HepG2 (cell line): ENCODE results near the gene LRRN4CL. TPM values are rescaled to one million over a fixed set of nuclear protein-coding genes. Genes with fewer than 3 reads are reported as not detected.

Experiments
- AFF4 ChIP-seq: sonication (generic); formaldehyde crosslinking; IDR thresholded peaks from 2 replicates; pipeline ENCODE4 v1.4.0; 2020; ENCODE audit warnings: missing genetic modification reagents
- ATF1 ChIP-seq: IDR thresholded peaks from 2 replicates; pipeline ENCODE4 v1.6.1; 2016; ENCODE audit warnings: mild to moderate bottlenecking, control low read depth
- ELF4 ChIP-seq: sonication (generic); formaldehyde crosslinking; IDR thresholded peaks from 2 replicates; pipeline ENCODE4 v1.5.0; 2020; ENCODE audit warnings: missing genetic modification reagents, mild to moderate bottlenecking, moderate library complexity, borderline replicate concordance
- GATA4 ChIP-seq: sonication (generic); IDR thresholded peaks from 2 replicates; pipeline ENCODE4 v1.6.1; 2016; ENCODE audit warnings: antibody characterized with exemption, low read depth, borderline replicate concordance
- GATAD2A ChIP-seq: IDR thresholded peaks from 2 replicates; pipeline ENCODE4 v1.6.1; 2016
- GPBP1L1 ChIP-seq: sonication (generic); formaldehyde crosslinking; IDR thresholded peaks from 2 replicates; pipeline ENCODE4 v1.5.0; 2020; ENCODE audit warnings: mild to moderate bottlenecking, missing genetic modification reagents
- HOXA9 ChIP-seq: sonication (generic); formaldehyde crosslinking; IDR thresholded peaks from 2 replicates; pipeline ENCODE4 v1.8.1; 2022; ENCODE audit warnings: missing genetic modification reagents, mild to moderate bottlenecking, moderate library complexity, borderline replicate concordance
- JUN ChIP-seq: sonication (generic); formaldehyde crosslinking; IDR thresholded peaks from 2 replicates; pipeline ENCODE4 v1.4.0; 2020; ENCODE audit warnings: mild to moderate bottlenecking, missing genetic modification reagents
- NR2C2 ChIP-seq: sonication (generic); formaldehyde crosslinking; IDR thresholded peaks from 2 replicates; pipeline ENCODE4 v1.4.0; 2020; ENCODE audit warnings: missing genetic modification reagents, mild to moderate bottlenecking, moderate library complexity, borderline replicate concordance
- RAD21 ChIP-seq: fragments of 450-650 bp; formaldehyde crosslinking; IDR thresholded peaks from 2 replicates; pipeline ENCODE4 v1.5.0; 2020; ENCODE audit warnings: mild to moderate bottlenecking
- RBM22 ChIP-seq: fragments of 200-400 bp; formaldehyde crosslinking; optimal IDR thresholded peaks from 2 replicates; pipeline ENCODE3; 2017; ENCODE audit warnings: mild to moderate bottlenecking, low read length, moderate library complexity
- SMAD1 ChIP-seq: sonication (generic); formaldehyde crosslinking; IDR thresholded peaks from 2 replicates; pipeline ENCODE4 v1.4.0; 2020; ENCODE audit warnings: missing genetic modification reagents, low read depth, mild to moderate bottlenecking, borderline replicate concordance
- SOX5 ChIP-seq: IDR thresholded peaks from 2 replicates; pipeline ENCODE4 v1.6.1; 2016; ENCODE audit warnings: borderline replicate concordance
- SYNCRIP ChIP-seq: fragments of 200-400 bp; formaldehyde crosslinking; IDR thresholded peaks from 2 replicates; pipeline ENCODE4 v1.6.1; 2018; ENCODE audit warnings: mild to moderate bottlenecking, low read depth, low read length; ENCODE audit not compliant: insufficient read depth
- TBP ChIP-seq: sonication (generic); formaldehyde crosslinking; IDR thresholded peaks from 2 replicates; pipeline ENCODE4 v1.5.0; 2020; ENCODE audit warnings: missing genetic modification reagents
- U2AF2 ChIP-seq: fragments of 200-400 bp; formaldehyde crosslinking; IDR thresholded peaks from 2 replicates; pipeline ENCODE4 v1.6.1; 2017; ENCODE audit warnings: low read depth, mild to moderate bottlenecking, low read length
- ZNF17 ChIP-seq: sonication (generic); formaldehyde crosslinking; IDR thresholded peaks from 2 replicates; pipeline ENCODE4 v1.5.0; 2020; ENCODE audit warnings: mild to moderate bottlenecking, missing genetic modification reagents
- ZNF282 ChIP-seq: fragments of 450-650 bp; IDR thresholded peaks from 2 replicates; pipeline ENCODE4 v1.6.1; 2018; ENCODE audit not compliant: partially characterized antibody
- ZNF30 ChIP-seq: sonication (generic); formaldehyde crosslinking; IDR thresholded peaks from 2 replicates; pipeline ENCODE4 v1.5.0; 2020; ENCODE audit warnings: mild to moderate bottlenecking, missing genetic modification reagents
- ZNF7 ChIP-seq: IDR thresholded peaks from 2 replicates; pipeline ENCODE4 v1.6.1; 2016; ENCODE audit warnings: missing biosample characterization, missing genetic modification reagents
- ZNF724P ChIP-seq: sonication (generic); formaldehyde crosslinking; IDR thresholded peaks from 2 replicates; pipeline ENCODE4 v1.8.0; 2022; ENCODE audit warnings: missing genetic modification reagents, borderline replicate concordance
- ZNF879 ChIP-seq: sonication (generic); formaldehyde crosslinking; IDR thresholded peaks from 2 replicates; pipeline ENCODE4 v1.8.1; 2023; ENCODE audit warnings: missing genetic modification reagents
- polyA plus RNA-seq, 8 experiments: library from polyadenylated mRNA; depleted of rRNA in 3 of 8; stranded (reverse) in 7 of 8; unstranded in 1 of 8; fragments of >200 nt; fragmentation: Illumina TruSeq in 4 of 8; extraction: Trizol in 4 of 8; gene quantifications; 2 replicates each; pipeline versions ENCODE4 v1.2.1 to v1.2.3, GENCODE V29; 2011 to 2016; ENCODE audit warnings: low read depth in 4 of 8, missing spikeins in 1 of 8, mixed read lengths in 1 of 8; ENCODE audit not compliant: insufficient read depth in 1 of 8
- total RNA-seq, 5 experiments: library from RNA; depleted of rRNA; stranded (reverse); fragments of >200 nt; fragmentation: Illumina TruSeq; extraction: Trizol; gene quantifications; 2 replicates each; pipeline ENCODE4 v1.2.3, GENCODE V29; 2016; ENCODE audit warnings: low read depth in 1 of 5
- TF ChIP-seq, protein P1 (sequence below): sonication (generic); formaldehyde crosslinking; IDR thresholded peaks from 2 replicates; pipeline ENCODE4 v1.4.0; 2020; ENCODE audit warnings: missing genetic modification reagents

Gene LRRN4CL
- total and polyA plus RNA-seq, 2 of the 13 experiments (the other 11 are each of a cell fraction or from before 2014, with no cell fraction given), result 0.11 TPM; not detected in 1

GRCh38 chr11:62727165-62727871 is 38.0 kb upstream of the LRRN4CL start, which contains the start of gene HNRNPUL2 (continued):
- TF ChIP-seq ZNF17 (CRISPR knock-in tag) (no peak), TBP (CRISPR knock-in tag) (peak; percentile 63; the same call in 1 of the 2 replicates), GATA4 (peak; percentile 67; the same call in 1 of the 2 replicates), RAD21 (CRISPR knock-in tag) (peak; percentile 53; the same call in 1 of the 2 replicates), ZNF282 (no peak), ATF1 (no peak), GPBP1L1 (CRISPR knock-in tag) (no peak), ZNF30 (CRISPR knock-in tag) (peak; percentile 61; the same call in 1 of the 2 replicates), SYNCRIP (no peak), ZNF879 (CRISPR knock-in tag) (0 out of 2 replicates have a peak, but pooled peaks have one; percentile 42), NR2C2 (CRISPR knock-in tag) (peak; percentile 70), AFF4 (CRISPR knock-in tag) (no peak), SMAD1 (CRISPR knock-in tag) (peak; percentile 83; the same call in 1 of the 2 replicates), JUN (peak; percentile 67; the same call in 1 of the 2 replicates), SOX5 (peak; percentile 27), RBM22 (no peak), ZNF724P (CRISPR knock-in tag) (peak; percentile 90; the same call in 1 of the 2 replicates), U2AF2 (no peak), HOXA9 (CRISPR knock-in tag) (no peak), ZNF7 (CRISPR knock-in tag) (no peak), ELF4 (CRISPR knock-in tag) (no peak; the same call in 1 of the 2 replicates), GATAD2A (CRISPR knock-in tag) (no peak)
- TF ChIP-seq, protein P1, sequence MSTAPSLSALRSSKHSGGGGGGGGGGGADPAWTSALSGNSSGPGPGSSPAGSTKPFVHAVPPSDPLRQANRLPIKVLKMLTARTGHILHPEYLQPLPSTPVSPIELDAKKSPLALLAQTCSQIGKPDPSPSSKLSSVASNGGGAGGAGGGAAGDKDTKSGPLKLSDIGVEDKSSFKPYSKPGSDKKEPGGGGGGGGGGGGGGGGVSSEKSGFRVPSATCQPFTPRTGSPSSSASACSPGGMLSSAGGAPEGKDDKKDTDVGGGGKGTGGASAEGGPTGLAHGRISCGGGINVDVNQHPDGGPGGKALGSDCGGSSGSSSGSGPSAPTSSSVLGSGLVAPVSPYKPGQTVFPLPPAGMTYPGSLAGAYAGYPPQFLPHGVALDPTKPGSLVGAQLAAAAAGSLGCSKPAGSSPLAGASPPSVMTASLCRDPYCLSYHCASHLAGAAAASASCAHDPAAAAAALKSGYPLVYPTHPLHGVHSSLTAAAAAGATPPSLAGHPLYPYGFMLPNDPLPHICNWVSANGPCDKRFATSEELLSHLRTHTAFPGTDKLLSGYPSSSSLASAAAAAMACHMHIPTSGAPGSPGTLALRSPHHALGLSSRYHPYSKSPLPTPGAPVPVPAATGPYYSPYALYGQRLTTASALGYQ (CRISPR knock-in tag), result peak; percentile 75; the same call in 1 of the 2 replicates
